Keratinocyte (primary cell): ENCODE results near the gene AP5M1. TPM values are rescaled to one million over a fixed set of nuclear protein-coding genes. Genes with fewer than 3 reads are reported as not detected.

ENCODE experiments used
- DNase-seq: peaks from one replicate; pipeline ENCODE4 v3.0.0-alpha.2; 2011; ENCODE audit warnings: low read depth, missing footprints, low spot score
- FAIRE-seq: peaks from 2 replicates; lab custom pipeline; 2011; peaks lifted over from hg19 to GRCh38; lab: Jason Lieb, UNC
- H2AFZ ChIP-seq: 2 replicates; pipeline ENCODE4 v1.6.0; 2012; ENCODE audit warnings: low read length, control low read depth, inconsistent platforms; ENCODE audit not compliant: control insufficient read depth
- H3K27ac ChIP-seq: 2 replicates; pipeline ENCODE4 v1.5.1; 2011; ENCODE audit warnings: low read length; ENCODE audit not compliant: control insufficient read depth, insufficient read depth
- H3K27me3 ChIP-seq: 3 replicates; pipeline ENCODE4 v1.6.0; 2011; ENCODE audit warnings: low read length; ENCODE audit not compliant: control insufficient read depth, insufficient read depth; ENCODE audit errors: extremely low read depth
- H3K36me3 ChIP-seq, 2 experiments: 2 replicates in 1 of 2; 3 replicates in 1 of 2; pipeline ENCODE4 v1.5.1; 2011; ENCODE audit warnings: low read length in 2 of 2, mild to moderate bottlenecking in 1 of 2; ENCODE audit not compliant: control insufficient read depth in 2 of 2, insufficient read depth in 2 of 2; ENCODE audit errors: extremely low read depth in 1 of 2
- H3K4me1 ChIP-seq: 3 replicates; pipeline ENCODE4 v1.5.1; 2011; ENCODE audit warnings: low read length; ENCODE audit not compliant: control insufficient read depth, insufficient read depth; ENCODE audit errors: extremely low read depth
- H3K4me2 ChIP-seq: 3 replicates; pipeline ENCODE4 v1.6.0; 2011; ENCODE audit warnings: low read depth, low read length; ENCODE audit not compliant: control insufficient read depth, insufficient read depth; ENCODE audit errors: extremely low read depth
- H3K4me3 ChIP-seq, 3 experiments: fragments of 200-600 bp in 1 of 3; sonication (generic) in 1 of 3; 2 replicates in 2 of 3; 3 replicates in 1 of 3; pipeline ENCODE4 v1.5.1; 2011 to 2016; ENCODE audit warnings: low read length in 3 of 3, mild to moderate bottlenecking in 3 of 3, control low read depth in 2 of 3, inconsistent platforms in 1 of 3, low read depth in 1 of 3, mixed read lengths in 1 of 3, mixed run types in 1 of 3, moderate library complexity in 1 of 3; ENCODE audit not compliant: control insufficient read depth in 2 of 3, insufficient read depth in 2 of 3; ENCODE audit errors: extremely low read depth in 1 of 3
- H3K79me2 ChIP-seq: 2 replicates; pipeline ENCODE4 v1.6.0; 2012; ENCODE audit warnings: low read length; ENCODE audit not compliant: control insufficient read depth, insufficient read depth
- H3K9ac ChIP-seq: 3 replicates; pipeline ENCODE4 v1.6.0; 2011; ENCODE audit warnings: low read length; ENCODE audit not compliant: control insufficient read depth, insufficient read depth; ENCODE audit errors: extremely low read depth
- H3K9me1 ChIP-seq: 3 replicates; pipeline ENCODE4 v1.6.0; 2011; ENCODE audit warnings: low read length; ENCODE audit not compliant: control insufficient read depth, insufficient read depth; ENCODE audit errors: extremely low read depth
- H3K9me3 ChIP-seq: 2 replicates; pipeline ENCODE4 v1.5.1; 2012; ENCODE audit warnings: low read depth, low read length; ENCODE audit not compliant: control insufficient read depth
- H4K20me1 ChIP-seq: 3 replicates; pipeline ENCODE4 v1.6.0; 2011; ENCODE audit warnings: low read length; ENCODE audit not compliant: control insufficient read depth, insufficient read depth; ENCODE audit errors: extremely low read depth
- EZH2 ChIP-seq: IDR thresholded peaks from one replicate; pipeline ENCODE4 v1.6.1; 2012; ENCODE audit warnings: inconsistent platforms, mild to moderate bottlenecking, low read length, moderate library complexity
- dilution Hi-C: fragments of 300-500 bp; cut with MboI; formaldehyde crosslinking; loops from one replicate; pipeline ENCODE4 v1.7.0; 2020; ENCODE audit warnings: low sequenced_read_pairs; ENCODE audit not compliant: extremely low pct_ligation_motif_present
- polyA plus RNA-seq, 5 experiments: library from polyadenylated mRNA; depleted of rRNA in 3 of 5; stranded (reverse) in 3 of 5; stranded (forward) in 1 of 5; unstranded in 1 of 5; fragments of >200 nt; gene quantifications; 1 replicate in 1 of 5; 2 replicates in 3 of 5; 3 replicates in 1 of 5; pipeline versions ENCODE4 v1.2.1 to v1.2.3, GENCODE V29; 2011 to 2012; ENCODE audit warnings: missing spikeins in 2 of 5, low read depth in 1 of 5, low replicate concordance in 1 of 5
- TF ChIP-seq, protein P1 (sequence below), 3 experiments: IDR thresholded peaks in 1 of 3; conservative IDR thresholded peaks in 1 of 3; optimal IDR thresholded peaks in 1 of 3; 2 replicates in 2 of 3; 3 replicates in 1 of 3; pipeline versions ENCODE3 to v1.5.1; 2011; ENCODE audit warnings: low read length in 3 of 3, mild to moderate bottlenecking in 3 of 3, moderate library complexity in 2 of 3, control low read depth in 1 of 3, inconsistent platforms in 1 of 3; ENCODE audit not compliant: insufficient read depth in 2 of 3; ENCODE audit errors: extremely low read depth in 1 of 3

AP5M1 gene
- polyA plus RNA-seq, 1 donor (not counting 4 experiments of a cell fraction or from before 2014, with no cell fraction given), result 35.8 TPM

GRCh38 chr14:57266065-57266464, 2.7 kb upstream of the AP5M1 start:
- Histone ChIP-seq H3K9ac (no peak overlapping the region), H4K20me1 (no peaks in the 10 kb centered on the region), H3K4me2 (peak overlapping the region; percentile 28), H3K27ac (no peak overlapping the region), H3K4me1 (peaks cover 16% of the 10 kb centered on the region), H3K4me3 (no peak overlapping the region), H3K36me3 (no peaks in the 10 kb centered on the region), H3K9me3 (no peaks in the 10 kb centered on the region), H3K9me1 (no peaks in the 10 kb centered on the region), H3K79me2 (peaks cover 88% of the 10 kb centered on the region), H2AFZ (no peak overlapping the region), H3K27me3 (no peaks in the 10 kb centered on the region)
- dilution Hi-C loops, result no loop called here
- TF ChIP-seq, protein P1, sequence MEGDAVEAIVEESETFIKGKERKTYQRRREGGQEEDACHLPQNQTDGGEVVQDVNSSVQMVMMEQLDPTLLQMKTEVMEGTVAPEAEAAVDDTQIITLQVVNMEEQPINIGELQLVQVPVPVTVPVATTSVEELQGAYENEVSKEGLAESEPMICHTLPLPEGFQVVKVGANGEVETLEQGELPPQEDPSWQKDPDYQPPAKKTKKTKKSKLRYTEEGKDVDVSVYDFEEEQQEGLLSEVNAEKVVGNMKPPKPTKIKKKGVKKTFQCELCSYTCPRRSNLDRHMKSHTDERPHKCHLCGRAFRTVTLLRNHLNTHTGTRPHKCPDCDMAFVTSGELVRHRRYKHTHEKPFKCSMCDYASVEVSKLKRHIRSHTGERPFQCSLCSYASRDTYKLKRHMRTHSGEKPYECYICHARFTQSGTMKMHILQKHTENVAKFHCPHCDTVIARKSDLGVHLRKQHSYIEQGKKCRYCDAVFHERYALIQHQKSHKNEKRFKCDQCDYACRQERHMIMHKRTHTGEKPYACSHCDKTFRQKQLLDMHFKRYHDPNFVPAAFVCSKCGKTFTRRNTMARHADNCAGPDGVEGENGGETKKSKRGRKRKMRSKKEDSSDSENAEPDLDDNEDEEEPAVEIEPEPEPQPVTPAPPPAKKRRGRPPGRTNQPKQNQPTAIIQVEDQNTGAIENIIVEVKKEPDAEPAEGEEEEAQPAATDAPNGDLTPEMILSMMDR (optimal IDR thresholded peaks at IDR 0.05 in 1 of 3, IDR thresholded peaks at IDR 0.05 in 1 of 3, conservative IDR thresholded peaks at IDR 0.05 in 1 of 3; ENCODE audit: extremely low read depth in 1 of 3, insufficient read depth in 2 of 3, low read length in 3 of 3), result no peak
- no peak for TF ChIP-seq EZH2
- no peak for DNase-seq
- no peak for FAIRE-seq

DNA sequence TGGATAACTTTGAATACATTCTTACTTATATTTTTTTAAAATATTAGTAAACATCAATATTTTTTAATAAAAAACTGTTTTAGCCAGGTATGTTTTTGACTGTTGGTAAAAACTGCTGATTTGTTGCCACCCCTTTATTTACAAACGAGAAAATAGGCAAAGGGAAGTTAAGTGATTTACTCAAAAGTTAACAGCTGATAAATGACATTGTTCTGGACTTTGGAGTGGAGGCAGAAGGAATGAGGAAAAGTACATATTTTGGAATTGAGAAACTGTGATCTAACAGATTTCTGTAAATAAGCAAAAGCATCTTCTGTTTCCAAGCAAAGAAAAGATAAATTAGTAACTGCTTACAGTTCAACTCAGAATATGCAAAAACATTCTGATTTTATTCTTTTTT, 4.5 kb downstream of the AP5M1 start:
- no peak for FAIRE-seq
- peaks cover 59% of the 10 kb centered on the region for H3K79me2 ChIP-seq

More for the DNA sequence above, 4.5 kb downstream of the AP5M1 start:
- Histone ChIP-seq H3K36me3 (peaks cover 5 to 9% of the 10 kb centered on the region in 2 experiments), H3K4me2 (no peak overlapping the region), H3K27me3 (no peaks in the 10 kb centered on the region), H2AFZ (no peak overlapping the region), H3K9me3 (no peaks in the 10 kb centered on the region), H3K9ac (no peak overlapping the region), H3K4me3 (no peak overlapping the region), H3K9me1 (no peaks in the 10 kb centered on the region), H4K20me1 (no peaks in the 10 kb centered on the region), H3K4me1 (peaks cover 9% of the 10 kb centered on the region), H3K27ac (no peak overlapping the region)
- no peak for TF ChIP-seq EZH2
- TF ChIP-seq, protein P1 (optimal IDR thresholded peaks at IDR 0.05 in 1 of 3, IDR thresholded peaks at IDR 0.05 in 1 of 3, conservative IDR thresholded peaks at IDR 0.05 in 1 of 3; ENCODE audit: extremely low read depth in 1 of 3, insufficient read depth in 2 of 3, low read length in 3 of 3), result no peak
- no peak for DNase-seq
- dilution Hi-C loops, result no loop called here
